CD14-positive monocyte (primary cell): ENCODE data around the gene PI3. TPM values are rescaled to one million over a fixed set of nuclear protein-coding genes. Genes with fewer than 3 reads are reported as not detected.

ENCODE experiments used
- DNase-seq, 3 donors: peaks; one replicate each; pipeline ENCODE4 v3.0.0-alpha.2; 2011 to 2022
- H2AFZ ChIP-seq: 2 replicates; pipeline ENCODE4 v1.6.0; 2012; ENCODE audit warnings: mild to moderate bottlenecking, low read depth, low read length, inconsistent platforms; ENCODE audit not compliant: insufficient read depth, poor library complexity, severe bottlenecking
- H3K27ac ChIP-seq, 2 donors: 1 replicate in 1 of 2; 2 replicates in 1 of 2; pipeline ENCODE4 v1.5.1; 2012 to 2013; ENCODE audit warnings: low read length in 2 of 2, control low read depth in 1 of 2, inconsistent platforms in 1 of 2, low read depth in 1 of 2, mild to moderate bottlenecking in 1 of 2
- H3K27me3 ChIP-seq, 2 donors: one replicate each; pipeline versions ENCODE4 v1.6.0 to v1.6.1; 2011 to 2013; ENCODE audit warnings: low read length in 2 of 2; ENCODE audit not compliant: control insufficient read depth in 2 of 2, insufficient read depth in 2 of 2
- H3K36me3 ChIP-seq, 2 donors: replicated peaks in 1 of 2; 1 replicate in 1 of 2; 2 replicates in 1 of 2; pipeline versions ENCODE4 v1.5.1 to v1.6.1; 2012 to 2013; ENCODE audit warnings: low read length in 2 of 2, control low read depth in 1 of 2, inconsistent platforms in 1 of 2, mild to moderate bottlenecking in 1 of 2; ENCODE audit not compliant: insufficient read depth in 2 of 2, control insufficient read depth in 1 of 2
- H3K4me1 ChIP-seq, 2 donors: 1 replicate in 1 of 2; 2 replicates in 1 of 2; pipeline versions ENCODE4 v1.5.1 to v1.6.1; 2012 to 2013; ENCODE audit warnings: low read length in 2 of 2, control low read depth in 1 of 2, inconsistent platforms in 1 of 2, mild to moderate bottlenecking in 1 of 2, moderate library complexity in 1 of 2; ENCODE audit not compliant: insufficient read depth in 2 of 2, control insufficient read depth in 1 of 2
- H3K4me2 ChIP-seq: replicated peaks from 2 replicates; pipeline ENCODE3; 2012; ENCODE audit warnings: low read length, moderate library complexity, mild to moderate bottlenecking; ENCODE audit not compliant: poor library complexity, severe bottlenecking; ENCODE audit errors: extremely low read depth
- H3K4me3 ChIP-seq, 3 experiments: fragments of 200-600 bp in 1 of 3; sonication (generic) in 1 of 3; replicated peaks in 1 of 3; 1 replicate in 2 of 3; 2 replicates in 1 of 3; pipeline ENCODE4 v1.5.1; 2011 to 2013; ENCODE audit warnings: low read length in 3 of 3, mild to moderate bottlenecking in 3 of 3, control low read depth in 2 of 3, low read depth in 2 of 3, inconsistent platforms in 1 of 3, moderate library complexity in 1 of 3
- H3K79me2 ChIP-seq: 2 replicates; pipeline ENCODE4 v1.6.0; 2012; ENCODE audit warnings: mild to moderate bottlenecking, control low read depth, inconsistent platforms, low read length, moderate library complexity; ENCODE audit not compliant: insufficient read depth
- H3K9ac ChIP-seq: 2 replicates; pipeline ENCODE4 v1.6.0; 2017; ENCODE audit warnings: low read length, mild to moderate bottlenecking; ENCODE audit not compliant: insufficient read depth, poor library complexity, severe bottlenecking
- H3K9me3 ChIP-seq, 2 donors: replicated peaks in 1 of 2; 1 replicate in 1 of 2; 2 replicates in 1 of 2; pipeline versions ENCODE4 v1.5.1 to v1.6.1; 2012 to 2013; ENCODE audit warnings: low read length in 2 of 2, control low read depth in 1 of 2; ENCODE audit not compliant: control insufficient read depth in 1 of 2, insufficient read depth in 1 of 2
- H4K20me1 ChIP-seq: 2 replicates; pipeline ENCODE4 v1.6.0; 2012; ENCODE audit warnings: mild to moderate bottlenecking, low read length, control low read depth, moderate library complexity; ENCODE audit not compliant: insufficient read depth
- H3K27ac Mint-ChIP-seq, 7 donors: one replicate each; pipeline ENCODE4 v1.8.0; 2020; ENCODE audit warnings: mild to moderate bottlenecking in 7 of 7, mixed read lengths in 7 of 7, moderate library complexity in 6 of 7, inconsistent platforms in 2 of 7
- H3K27me3 Mint-ChIP-seq, 3 donors: one replicate each; pipeline ENCODE4 v1.8.0; 2021 to 2022; ENCODE audit warnings: low read depth in 3 of 3, mild to moderate bottlenecking in 3 of 3, mixed read lengths in 3 of 3, moderate library complexity in 3 of 3, inconsistent platforms in 1 of 3
- H3K36me3 Mint-ChIP-seq, 2 donors: one replicate each; pipeline ENCODE4 v1.8.0; 2020; ENCODE audit warnings: mixed read lengths in 2 of 2, inconsistent platforms in 1 of 2, mild to moderate bottlenecking in 1 of 2
- H3K4me1 Mint-ChIP-seq: one replicate; pipeline ENCODE4 v1.8.0; 2020; ENCODE audit warnings: mild to moderate bottlenecking, mixed read lengths
- H3K4me3 Mint-ChIP-seq, 2 donors: one replicate each; pipeline ENCODE4 v1.8.0; 2020; ENCODE audit warnings: mild to moderate bottlenecking in 2 of 2, mixed read lengths in 2 of 2, moderate library complexity in 1 of 2
- H3K9me3 Mint-ChIP-seq, 7 donors: one replicate each; pipeline ENCODE4 v1.8.0; 2020 to 2022; ENCODE audit warnings: mixed read lengths in 7 of 7, mild to moderate bottlenecking in 6 of 7, moderate library complexity in 6 of 7, inconsistent platforms in 2 of 7
- CTCF ChIP-seq: fragments of 200-600 bp; IDR thresholded peaks from one replicate; pipeline ENCODE4 v1.8.0; 2022; ENCODE audit warnings: antibody characterized with exemption, mild to moderate bottlenecking
- WGBS: methylation state at CpG from one replicate; pipeline ENCODE4 v1.1.5; 2013; ENCODE audit warnings: missing lambda C conversion rate; ENCODE audit not compliant: insufficient coverage; 5-methylcytosine and 5-hydroxymethylcytosine counted together
- intact Hi-C, 2 donors: fragments of 100-400 bp; cut with micrococcal nuclease; formaldehyde crosslinking; loops; one replicate each; pipeline versions ENCODE4 v1.15.0 to v1.15.1; 2023
- polyA plus RNA-seq, 3 donors: library from polyadenylated mRNA; depleted of rRNA in 1 of 3; unstranded in 2 of 3; stranded (reverse) in 1 of 3; fragments of 300-500 nt in 2 of 3; fragments of >200 nt in 1 of 3; fragmentation: Illumina TruSeq in 2 of 3; gene quantifications; 1 replicate in 2 of 3; 2 replicates in 1 of 3; pipeline ENCODE4 v1.2.3, GENCODE V29; 2012 to 2021

The PI3 gene
- polyA plus RNA-seq, 3 donors, result not detected

GRCh38 chr20:45211569-45212474 is 37.1 kb downstream of the PI3 start:
- H3K27ac ChIP-seq, result no peak overlapping the region
- H3K9ac ChIP-seq, result no peak overlapping the region
- intact Hi-C loops, result no loop called here
- no peak overlapping the region for H2AFZ ChIP-seq
- H3K9me3 ChIP-seq, result no peaks in the 10 kb centered on the region
- Mint-ChIP-seq H3K27me3 (peaks cover 8 to 18% (median 12%) of the 10 kb centered on the region in 3 donors), H3K4me1 (no peaks in the 10 kb centered on the region), H3K36me3 (no peaks in the 10 kb centered on the region), H3K27ac (no peak overlapping the region), H3K9me3 (peaks cover 0 to 2% (median 0%) of the 10 kb centered on the region in 7 donors), H3K4me3 (no peak overlapping the region)
- no peaks in the 10 kb centered on the region for H3K4me1 ChIP-seq
- no peak overlapping the region for H3K4me3 ChIP-seq
- no peaks in the 10 kb centered on the region for H3K36me3 ChIP-seq
- H3K79me2 ChIP-seq, result no peaks in the 10 kb centered on the region
- no peak for TF ChIP-seq CTCF
- peaks cover 3 to 5% of the 10 kb centered on the region in 2 donors for H3K27me3 ChIP-seq
- no peak overlapping the region for H3K4me2 ChIP-seq
- DNase-seq, result no peak
- no peaks in the 10 kb centered on the region for H4K20me1 ChIP-seq

- Mint-ChIP-seq H3K9me3 (peaks cover 0 to 2% (median 0%) of the 10 kb centered on the region in 7 donors), H3K27me3 (peaks cover 8 to 16% (median 12%) of the 10 kb centered on the region in 3 donors), H3K4me1 (no peaks in the 10 kb centered on the region), H3K36me3 (no peaks in the 10 kb centered on the region), H3K27ac (no peak overlapping the region), H3K4me3 (no peak overlapping the region)
- H3K36me3 ChIP-seq, result no peaks in the 10 kb centered on the region
- intact Hi-C loops, result no loop called here
- no peak overlapping the region for H3K4me3 ChIP-seq
- H3K79me2 ChIP-seq, result no peaks in the 10 kb centered on the region
- no peaks in the 10 kb centered on the region for H3K9me3 ChIP-seq
- no peak for DNase-seq
- no CpG with 5 or more reads among the region's 3 CpGs for WGBS
- H2AFZ ChIP-seq, result no peak overlapping the region
- no peaks in the 10 kb centered on the region for H3K4me1 ChIP-seq
- H3K9ac ChIP-seq, result no peak overlapping the region
- no peak for TF ChIP-seq CTCF
- H3K27ac ChIP-seq, result no peak overlapping the region
- H3K4me2 ChIP-seq, result no peak overlapping the region
- no peaks in the 10 kb centered on the region for H4K20me1 ChIP-seq
- H3K27me3 ChIP-seq, result no peaks in the 10 kb centered on the region
Measured at GRCh38 chr20:45212836-45213235, 38.1 kb downstream of the PI3 start.
